Colonic mucosa (tissue), 4 donors: ENCODE results near the gene GPR84. TPM values are rescaled to one million over a fixed set of nuclear protein-coding genes. Genes with fewer than 3 reads are reported as not detected.

Source experiments
- DNase-seq: peaks from one replicate; pipeline ENCODE4 v3.0.0-alpha.2; 2020
- H3K27ac ChIP-seq: fragments of 200-600 bp; one replicate; pipeline ENCODE4 v1.8.0; 2021
- H3K27me3 ChIP-seq: fragments of 200-600 bp; one replicate; pipeline ENCODE4 v1.8.0; 2021
- H3K36me3 ChIP-seq: fragments of 200-600 bp; one replicate; pipeline ENCODE4 v1.8.0; 2021
- H3K4me1 ChIP-seq: fragments of 200-600 bp; one replicate; pipeline ENCODE4 v1.8.0; 2021; ENCODE audit warnings: mild to moderate bottlenecking
- H3K4me3 ChIP-seq: fragments of 200-600 bp; one replicate; pipeline ENCODE4 v1.8.0; 2021
- H3K9ac ChIP-seq, 2 donors: one replicate each; pipeline ENCODE4 v1.7.0; 2013; ENCODE audit warnings: control low read depth in 2 of 2, low read depth in 2 of 2, low read length in 2 of 2
- H3K9me3 ChIP-seq: fragments of 200-600 bp; one replicate; pipeline ENCODE4 v1.8.0; 2021
- CTCF ChIP-seq: fragments of 200-600 bp; IDR thresholded peaks from one replicate; pipeline ENCODE4 v1.8.0; 2022; ENCODE audit warnings: antibody characterized with exemption, mild to moderate bottlenecking
- intact Hi-C: fragments of 100-400 bp; cut with DNase I; formaldehyde crosslinking; loops from one replicate; pipeline ENCODE4 v1.14.1; 2022
- total RNA-seq, 2 donors: library from RNA; stranded (reverse); fragmentation: NEBNext Ultra II Directional in 1 of 2; extraction: Animal tissue kit (Norgen Biotek cat#: 25700) in 1 of 2; gene quantifications; one replicate each; pipeline ENCODE4 v1.2.1, GENCODE V29; 2021
- donor health status: healthy.
- donor health status: DM: no; HTN: no; CAD: no.
- donor health status: DM: no; HTN: no; CAD: no.

The GPR84 gene
- total RNA-seq: under 1 TPM in 1 of 2 donors, not detected in 1; 0.21 TPM

DNA sequence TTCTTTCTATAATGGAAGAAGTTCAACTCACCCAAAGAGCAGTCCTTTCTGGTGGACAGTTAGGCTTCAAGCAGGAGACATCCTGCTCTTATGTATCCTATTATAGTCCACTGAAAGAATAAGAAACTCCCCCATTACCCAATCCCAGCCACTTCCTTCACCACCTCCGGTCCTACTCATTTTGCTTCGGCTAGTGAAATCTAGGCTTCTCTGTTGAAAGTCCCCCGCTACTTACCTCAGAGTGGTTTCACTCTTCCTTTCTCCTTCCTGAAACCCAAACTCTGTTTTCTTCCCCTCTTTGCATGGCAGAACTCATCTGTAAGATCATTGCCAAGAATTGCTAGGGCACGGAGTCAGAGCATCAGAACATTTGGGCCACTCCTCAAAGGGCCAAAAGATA is at the start of gene GPR84:
TSS of gene GPR84 (minus strand) at position 74 of the 400 bp plus-strand sequence. CDS start 635 bp downstream, outside the sequence.
- TF ChIP-seq CTCF: no peak
- Histone ChIP-seq H3K4me1 (peaks cover 5% of the 10 kb centered on the region), H3K36me3 (no peaks in the 10 kb centered on the region), H3K9me3 (no peaks in the 10 kb centered on the region), H3K27me3 (no peaks in the 10 kb centered on the region), H3K4me3 (no peak within 1 kb of the TSS), H3K27ac (no peak within 1 kb of the TSS), H3K9ac (no peak within 1 kb of the TSS)
- intact Hi-C loops: loop anchor here (5.0 kb wide), 2 partner anchors 72 to 142 kb away; no protein-coding TSS in a partner anchor
- DNase-seq: no peak

DNA sequence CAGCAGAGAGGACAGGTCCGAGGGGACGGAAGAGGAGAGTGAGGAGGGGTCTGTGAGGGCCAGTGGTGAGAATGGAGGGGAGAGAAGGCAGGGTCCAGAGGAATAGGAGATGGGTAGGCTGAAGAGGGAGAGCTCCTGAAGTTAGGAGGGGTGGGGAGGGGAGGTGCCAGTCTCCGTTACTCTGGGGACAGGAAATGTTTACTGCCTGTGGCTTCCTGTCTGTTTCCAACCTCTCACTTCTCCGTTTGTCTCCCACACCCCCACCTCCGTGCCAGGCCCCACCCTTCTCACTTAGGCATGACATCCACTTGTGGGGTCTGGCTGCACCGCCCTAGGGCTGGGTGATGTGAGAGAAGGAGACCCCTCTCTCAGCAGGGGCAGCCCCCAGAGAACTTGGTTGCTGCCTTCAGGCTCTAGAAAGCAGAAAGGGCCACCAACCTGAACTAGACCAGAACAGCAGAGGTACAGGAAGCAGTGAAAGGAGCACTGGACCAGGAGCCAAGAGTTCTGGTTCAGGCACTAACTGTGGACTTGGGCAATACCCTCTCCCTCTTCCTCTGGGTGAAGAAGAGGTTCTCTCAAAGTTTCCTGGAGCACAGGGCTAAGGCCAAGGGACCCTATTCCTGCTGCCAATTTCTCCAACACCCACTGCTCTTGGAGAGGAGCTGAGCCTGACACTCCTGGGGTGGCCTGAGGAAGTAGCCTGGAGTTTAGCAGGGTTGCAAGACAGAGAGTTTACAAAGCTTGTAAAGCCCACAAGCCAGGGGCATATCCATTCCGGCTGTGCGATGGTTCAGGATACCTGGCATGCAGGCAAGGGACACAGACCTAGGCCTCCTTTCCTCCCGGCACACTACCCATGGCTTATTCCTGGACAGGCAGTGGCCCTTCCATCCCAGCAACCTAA is 49.3 kb upstream of the GPR84 start:
- no peak for TF ChIP-seq CTCF
- intact Hi-C loops: no loop called here
- H3K9ac ChIP-seq: peak overlapping the region; percentile 16 to 31
- no peaks in the 10 kb centered on the region for H3K27me3 ChIP-seq
- no peaks in the 10 kb centered on the region for H3K36me3 ChIP-seq
- H3K9me3 ChIP-seq: no peaks in the 10 kb centered on the region
- H3K27ac ChIP-seq: peak overlapping the region; percentile 71
- H3K4me1 ChIP-seq: no peaks in the 10 kb centered on the region
- peak; percentile 54 for DNase-seq
- no peak overlapping the region for H3K4me3 ChIP-seq

- Histone ChIP-seq H3K9me3 (no peaks in the 10 kb centered on the region), H3K4me1 (no peaks in the 10 kb centered on the region), H3K27me3 (no peaks in the 10 kb centered on the region), H3K4me3 (no peak overlapping the region), H3K9ac (peak overlapping the region in 1 of 2 donors; percentile 31), H3K36me3 (no peaks in the 10 kb centered on the region), H3K27ac (peak overlapping the region; percentile 71)
- TF ChIP-seq CTCF: no peak
- no peak for DNase-seq
- intact Hi-C loops: no loop called here
These were observed 48.5 kb upstream of the GPR84 start for GRCh38 chr12:54412786-54413185.

GRCh38 chr12:54412348-54412747 is 48.1 kb upstream of the GPR84 start:
- TF ChIP-seq CTCF: no peak
- Histone ChIP-seq H3K4me3 (no peak overlapping the region), H3K9me3 (no peaks in the 10 kb centered on the region), H3K27ac (peak overlapping the region; percentile 71), H3K27me3 (no peaks in the 10 kb centered on the region), H3K9ac (no peak overlapping the region), H3K36me3 (no peaks in the 10 kb centered on the region), H3K4me1 (no peaks in the 10 kb centered on the region)
- DNase-seq: no peak
- intact Hi-C loops: no loop called here

- Histone ChIP-seq H3K36me3 (no peaks in the 10 kb centered on the region), H3K27ac (peak overlapping the region; percentile 71), H3K9ac (no peak overlapping the region), H3K9me3 (no peaks in the 10 kb centered on the region), H3K4me1 (no peaks in the 10 kb centered on the region), H3K27me3 (no peaks in the 10 kb centered on the region), H3K4me3 (no peak overlapping the region)
- no peak for DNase-seq
- TF ChIP-seq CTCF: no peak
- intact Hi-C loops: no loop called here
These were observed 47.3 kb upstream of the GPR84 start for GRCh38 chr12:54411391-54412241.
